CD8-positive, alpha-beta memory T cell (primary cell): ENCODE measurements around the gene IPPK. TPM values are rescaled to one million over a fixed set of nuclear protein-coding genes. Genes with fewer than 3 reads are reported as not detected.

Experiments used
- CTCF ChIA-PET: fragments of 350-600 bp; sonication (Branson Sonifier 250); formaldehyde crosslinking; loops from one replicate; lab custom pipeline; 2021; ENCODE audit warnings: antibody characterized with exemption; lab: Charles Lee
- POLR2A ChIA-PET: fragments of 350-600 bp; sonication (Branson Sonifier 250); formaldehyde crosslinking; loops from one replicate; lab custom pipeline; 2021; ENCODE audit warnings: antibody characterized with exemption; lab: Charles Lee
- DNase-seq, 5 donors: peaks; one replicate each; pipeline versions ENCODE4 v3.0.0 to v3.0.0-alpha.2; 2020 to 2022; ENCODE audit warnings: mixed read lengths in 1 of 5
- H3K27ac ChIP-seq: one replicate; pipeline ENCODE4 v1.7.0; 2013; ENCODE audit warnings: low read depth, mild to moderate bottlenecking, low read length, moderate library complexity
- H3K27me3 ChIP-seq: 2 replicates; pipeline ENCODE4 v1.7.0; 2013; ENCODE audit warnings: low read length, mild to moderate bottlenecking; ENCODE audit not compliant: insufficient read depth, poor library complexity, severe bottlenecking
- H3K36me3 ChIP-seq: 2 replicates; pipeline ENCODE4 v1.7.0; 2013; ENCODE audit warnings: mild to moderate bottlenecking, low read length, moderate library complexity; ENCODE audit not compliant: insufficient read depth
- H3K4me1 ChIP-seq: 2 replicates; pipeline ENCODE4 v1.7.0; 2013; ENCODE audit warnings: mild to moderate bottlenecking, low read length, moderate library complexity; ENCODE audit not compliant: insufficient read depth
- H3K4me3 ChIP-seq: 2 replicates; pipeline ENCODE4 v1.7.0; 2013; ENCODE audit warnings: mild to moderate bottlenecking, low read length
- H3K9me3 ChIP-seq: 2 replicates; pipeline ENCODE4 v1.7.0; 2013; ENCODE audit warnings: mild to moderate bottlenecking, low read length
- H3K27ac Mint-ChIP-seq, 8 donors: one replicate each; pipeline ENCODE4 v1.8.0; 2020 to 2021; ENCODE audit warnings: mixed read lengths in 8 of 8, mild to moderate bottlenecking in 6 of 8, inconsistent platforms in 3 of 8, moderate library complexity in 3 of 8
- H3K27me3 Mint-ChIP-seq, 2 donors: one replicate each; pipeline ENCODE4 v1.8.0; 2020 to 2021; ENCODE audit warnings: mixed read lengths in 2 of 2, mild to moderate bottlenecking in 1 of 2, moderate library complexity in 1 of 2
- H3K36me3 Mint-ChIP-seq, 3 donors: one replicate each; pipeline ENCODE4 v1.8.0; 2020 to 2021; ENCODE audit warnings: mixed read lengths in 3 of 3, inconsistent platforms in 1 of 3, mild to moderate bottlenecking in 1 of 3
- H3K4me1 Mint-ChIP-seq, 3 donors: one replicate each; pipeline ENCODE4 v1.8.0; 2020 to 2021; ENCODE audit warnings: mixed read lengths in 3 of 3, inconsistent platforms in 1 of 3, mild to moderate bottlenecking in 1 of 3
- H3K4me3 Mint-ChIP-seq, 7 donors: one replicate each; pipeline ENCODE4 v1.8.0; 2020 to 2021; ENCODE audit warnings: mixed read lengths in 7 of 7, mild to moderate bottlenecking in 6 of 7, moderate library complexity in 4 of 7, inconsistent platforms in 2 of 7
- H3K9me3 Mint-ChIP-seq, 5 donors: one replicate each; pipeline ENCODE4 v1.8.0; 2020 to 2022; ENCODE audit warnings: mixed read lengths in 5 of 5, mild to moderate bottlenecking in 3 of 5, moderate library complexity in 2 of 5, inconsistent platforms in 1 of 5
- polyA plus RNA-seq: library from polyadenylated mRNA; unstranded; fragments of 300-500 nt; fragmentation: Illumina TruSeq; gene quantifications from one replicate; pipeline ENCODE4 v1.2.3, GENCODE V29; 2021
- total RNA-seq, 2 experiments: library from RNA; stranded (reverse); gene quantifications; one replicate each; pipeline ENCODE4 v1.2.3, GENCODE V29; 2021

Gene IPPK
- total and polyA plus RNA-seq, 3 experiments from 2014 or later: 9.2 to 13.7 (median 13.5) TPM

DNA sequence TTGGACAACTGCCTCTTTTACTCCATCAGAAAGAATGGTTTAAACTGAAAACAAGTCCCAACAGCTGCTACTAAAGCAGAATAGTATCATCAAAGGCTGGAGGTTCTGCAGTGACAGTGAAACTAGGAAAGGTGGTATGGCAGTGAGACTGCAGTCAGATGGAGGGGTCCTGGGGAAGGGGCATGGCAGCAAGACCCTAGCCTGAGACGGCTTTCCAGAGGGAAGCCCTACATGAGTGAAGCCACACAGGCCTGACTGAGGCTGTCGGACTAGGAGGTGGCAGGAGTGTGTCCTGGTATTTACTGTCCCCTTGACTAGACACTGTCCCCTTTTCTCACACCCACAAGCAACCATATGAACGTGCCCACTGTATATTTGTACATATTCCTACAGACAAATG is 40.4 kb upstream of the IPPK start:
- Mint-ChIP-seq H3K36me3 (peaks cover 0 to 50% (median 12%) of the 10 kb centered on the region in 3 donors), H3K4me1 (peaks cover 18 to 36% (median 35%) of the 10 kb centered on the region in 3 donors), H3K27ac (peak overlapping the region in 6 of 8 donors; percentile 10 to 85 (median 42)), H3K27me3 (no peaks in the 10 kb centered on the region), H3K4me3 (no peak overlapping the region), H3K9me3 (no peaks in the 10 kb centered on the region)
- Histone ChIP-seq H3K27me3 (no peaks in the 10 kb centered on the region), H3K27ac (no peak overlapping the region), H3K36me3 (peaks cover 18% of the 10 kb centered on the region), H3K4me1 (peaks cover 19% of the 10 kb centered on the region), H3K4me3 (no peak overlapping the region), H3K9me3 (no peaks in the 10 kb centered on the region)
- POLR2A ChIA-PET: no interaction called here
- CTCF ChIA-PET: no interaction called here
- no peak for DNase-seq

- POLR2A ChIA-PET: no interaction called here
- Histone ChIP-seq H3K4me3 (no peak overlapping the region), H3K27me3 (no peaks in the 10 kb centered on the region), H3K4me1 (peaks cover 19% of the 10 kb centered on the region), H3K36me3 (peaks cover 15% of the 10 kb centered on the region), H3K27ac (no peak overlapping the region), H3K9me3 (no peaks in the 10 kb centered on the region)
- Mint-ChIP-seq H3K27ac (peak overlapping the region in 3 of 8 donors; percentile 63 to 74 (median 63)), H3K4me1 (peaks cover 18 to 36% (median 35%) of the 10 kb centered on the region in 3 donors), H3K9me3 (no peaks in the 10 kb centered on the region), H3K36me3 (peaks cover 0 to 46% (median 13%) of the 10 kb centered on the region in 3 donors), H3K27me3 (no peaks in the 10 kb centered on the region), H3K4me3 (no peak overlapping the region)
- CTCF ChIA-PET: no interaction called here
- DNase-seq: no peak
Measured at GRCh38 chr9:92709954-92710353, 40.0 kb upstream of the IPPK start.

GRCh38 chr9:92709240-92709639 is 39.3 kb upstream of the IPPK start:
- no peaks in the 10 kb centered on the region for H3K27me3 ChIP-seq
- H3K9me3 ChIP-seq: no peaks in the 10 kb centered on the region
- ChIA-PET POLR2A (no interaction called here), CTCF (no interaction called here)
- H3K27ac ChIP-seq: no peak overlapping the region
- Mint-ChIP-seq H3K27ac (peak overlapping the region in 1 of 8 donors; percentile 2), H3K4me3 (no peak overlapping the region), H3K4me1 (peaks cover 18 to 36% (median 35%) of the 10 kb centered on the region in 3 donors), H3K9me3 (no peaks in the 10 kb centered on the region), H3K27me3 (no peaks in the 10 kb centered on the region), H3K36me3 (peaks cover 4 to 44% (median 15%) of the 10 kb centered on the region in 3 donors)
- peaks cover 19% of the 10 kb centered on the region for H3K4me1 ChIP-seq
- DNase-seq: no peak
- no peak overlapping the region for H3K4me3 ChIP-seq
- peaks cover 8% of the 10 kb centered on the region for H3K36me3 ChIP-seq

DNA sequence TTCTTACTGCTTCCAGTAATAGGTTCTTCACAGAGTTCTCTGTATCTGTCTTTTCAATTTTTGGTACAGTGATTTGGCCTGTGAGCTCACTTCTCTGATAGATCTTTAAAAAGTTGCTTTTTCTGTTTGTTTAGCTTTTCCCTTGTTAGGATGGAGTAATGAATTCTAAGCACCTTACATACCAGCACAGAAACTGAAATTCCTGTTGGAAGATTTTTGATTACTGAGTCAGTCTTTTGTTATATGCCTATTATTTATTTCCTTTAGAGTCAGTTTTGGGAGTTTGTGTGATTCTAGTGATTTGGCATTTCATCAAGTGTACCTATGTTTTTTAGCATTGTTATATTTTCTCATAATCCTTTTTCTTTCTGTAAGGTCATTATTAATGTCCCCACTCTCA is 37.6 kb upstream of the IPPK start:
- peaks cover 15% of the 10 kb centered on the region for H3K4me1 ChIP-seq
- H3K27ac ChIP-seq: no peak overlapping the region
- no peak overlapping the region for H3K4me3 ChIP-seq
- H3K9me3 Mint-ChIP-seq: no peaks in the 10 kb centered on the region
- no peaks in the 10 kb centered on the region for H3K36me3 ChIP-seq
- no peak for DNase-seq
- no peak overlapping the region for H3K4me3 Mint-ChIP-seq
- no peaks in the 10 kb centered on the region for H3K27me3 Mint-ChIP-seq
- ChIA-PET POLR2A (no interaction called here), CTCF (interaction anchor here (1.0 to 1.5 kb wide), 2 partner anchors 8 to 567 kb away, joined by 3 to 4 read pairs; no protein-coding TSS in a partner anchor)
- H3K27ac Mint-ChIP-seq: peak overlapping the region in 2 of 8 donors; percentile 26 to 35
- no peaks in the 10 kb centered on the region for H3K9me3 ChIP-seq
- H3K4me1 Mint-ChIP-seq: peaks cover 14 to 30% (median 27%) of the 10 kb centered on the region in 3 donors
- peaks cover 4 to 32% (median 17%) of the 10 kb centered on the region in 3 donors for H3K36me3 Mint-ChIP-seq
- no peaks in the 10 kb centered on the region for H3K27me3 ChIP-seq

GRCh38 chr9:92706218-92706940 is 36.4 kb upstream of the IPPK start:
- peak overlapping the region in 2 of 8 donors; percentile 1 to 13 for H3K27ac Mint-ChIP-seq

DNA sequence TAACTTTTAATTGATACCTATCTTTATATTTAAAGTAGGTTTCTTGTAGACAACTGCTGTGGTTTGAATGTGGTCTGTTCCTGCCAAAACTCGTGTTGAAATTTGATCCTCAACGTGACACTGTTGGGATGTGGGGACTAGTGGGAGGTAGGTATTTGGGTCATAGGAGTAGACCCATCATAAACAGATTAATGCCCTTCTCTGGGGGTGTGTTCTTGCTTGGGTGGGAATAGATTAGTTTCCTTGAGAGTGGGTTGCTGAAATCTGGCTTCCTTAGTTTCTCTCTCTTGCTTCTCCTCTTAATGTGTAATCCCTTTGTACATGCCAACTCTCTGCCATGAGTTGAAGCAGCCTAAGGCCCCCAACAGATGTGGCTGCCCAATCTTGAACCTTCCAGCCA is 34.6 kb upstream of the IPPK start:
- Mint-ChIP-seq H3K4me3 (no peak overlapping the region), H3K36me3 (peaks cover 12 to 21% (median 13%) of the 10 kb centered on the region in 3 donors), H3K27me3 (no peaks in the 10 kb centered on the region), H3K4me1 (peaks cover 0 to 6% (median 5%) of the 10 kb centered on the region in 3 donors), H3K27ac (no peak overlapping the region), H3K9me3 (peaks cover 0 to 3% (median 0%) of the 10 kb centered on the region in 5 donors)
- H3K27me3 ChIP-seq: no peaks in the 10 kb centered on the region
- no peaks in the 10 kb centered on the region for H3K9me3 ChIP-seq
- no peak overlapping the region for H3K4me3 ChIP-seq
- H3K4me1 ChIP-seq: no peaks in the 10 kb centered on the region
- ChIA-PET POLR2A (no interaction called here), CTCF (interaction anchor here (1.6 to 2.3 kb wide), 2 partner anchors 14 to 34 kb away, joined by 5 to 6 read pairs; partner anchors contain the start of gene IPPK)
- DNase-seq: no peak
- H3K27ac ChIP-seq: no peak overlapping the region
- no peaks in the 10 kb centered on the region for H3K36me3 ChIP-seq

More at GRCh38 chr9:92706218-92706940, 36.4 kb upstream of the IPPK start:
- POLR2A ChIA-PET: no interaction called here
- Mint-ChIP-seq H3K4me1 (peaks cover 4 to 18% (median 17%) of the 10 kb centered on the region in 3 donors), H3K9me3 (no peaks in the 10 kb centered on the region), H3K36me3 (peaks cover 4 to 31% (median 17%) of the 10 kb centered on the region in 3 donors), H3K4me3 (no peak overlapping the region), H3K27me3 (no peaks in the 10 kb centered on the region)
- H3K4me1 ChIP-seq: peaks cover 5% of the 10 kb centered on the region
- DNase-seq: peak in 1 of 5 donors; percentile 20
- no peak overlapping the region for H3K4me3 ChIP-seq
- CTCF ChIA-PET: interaction anchor here (1.5 to 2.3 kb wide), 3 partner anchors 9 to 19 kb away, joined by 4 to 6 read pairs (median 4); no protein-coding TSS in a partner anchor
- no peak overlapping the region for H3K27ac ChIP-seq
- H3K27me3 ChIP-seq: no peaks in the 10 kb centered on the region
- H3K36me3 ChIP-seq: no peaks in the 10 kb centered on the region
- H3K9me3 ChIP-seq: no peaks in the 10 kb centered on the region

GRCh38 chr9:92696619-92697018 is 26.7 kb upstream of the IPPK start:
- Mint-ChIP-seq H3K4me3 (peak overlapping the region in 3 of 7 donors; percentile 9 to 29 (median 10)), H3K27me3 (peaks cover 4 to 10% of the 10 kb centered on the region in 2 donors), H3K9me3 (peaks cover 36 to 64% (median 51%) of the 10 kb centered on the region in 5 donors), H3K4me1 (peaks cover 9 to 14% (median 12%) of the 10 kb centered on the region in 3 donors), H3K36me3 (peaks cover 0 to 50% (median 3%) of the 10 kb centered on the region in 3 donors), H3K27ac (peak overlapping the region in 1 of 8 donors; percentile 47)
- POLR2A ChIA-PET: no interaction called here
- no peaks in the 10 kb centered on the region for H3K27me3 ChIP-seq
- DNase-seq: no peak
- CTCF ChIA-PET: no interaction called here
- H3K4me1 ChIP-seq: no peaks in the 10 kb centered on the region
- no peaks in the 10 kb centered on the region for H3K36me3 ChIP-seq
- H3K4me3 ChIP-seq: no peak overlapping the region
- H3K9me3 ChIP-seq: peaks cover 8% of the 10 kb centered on the region
- no peak overlapping the region for H3K27ac ChIP-seq

DNA sequence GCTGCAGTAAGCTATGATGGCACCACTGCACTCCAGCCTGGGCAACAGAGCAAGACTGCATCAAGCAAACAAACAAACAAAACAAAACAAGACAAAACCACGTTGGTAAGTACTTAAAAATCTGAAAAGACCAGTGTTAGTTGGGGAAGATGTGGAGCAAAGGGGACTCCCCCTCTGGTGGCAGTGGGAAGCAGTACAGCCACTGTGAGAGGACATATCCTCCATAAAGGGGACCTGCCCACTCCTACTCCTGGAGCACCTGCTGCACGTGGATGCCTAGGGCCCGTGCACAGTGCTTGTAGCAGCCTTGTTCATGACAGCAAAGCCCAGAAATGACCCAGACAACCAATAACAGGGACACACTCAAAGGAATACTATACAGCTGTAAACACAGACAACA is 17.0 kb upstream of the IPPK start:
- Histone ChIP-seq H3K9me3 (peaks cover 3% of the 10 kb centered on the region), H3K36me3 (no peaks in the 10 kb centered on the region), H3K27ac (no peak overlapping the region), H3K4me3 (no peak overlapping the region), H3K27me3 (no peaks in the 10 kb centered on the region), H3K4me1 (no peaks in the 10 kb centered on the region)
- peaks cover 0 to 12% (median 0%) of the 10 kb centered on the region in 3 donors for H3K36me3 Mint-ChIP-seq
- POLR2A ChIA-PET: no interaction called here
- H3K27ac Mint-ChIP-seq: no peak overlapping the region
- H3K4me3 Mint-ChIP-seq: no peak overlapping the region
- H3K4me1 Mint-ChIP-seq: no peaks in the 10 kb centered on the region
- H3K9me3 Mint-ChIP-seq: peaks cover 11 to 24% (median 18%) of the 10 kb centered on the region in 5 donors
- peaks cover 0 to 6% of the 10 kb centered on the region in 2 donors for H3K27me3 Mint-ChIP-seq
- CTCF ChIA-PET: interaction anchor here (1.4 kb wide), 1 partner anchor 19 kb away, joined by 4 read pairs; no protein-coding TSS in a partner anchor
- DNase-seq: no peak
